ENCODE results near the gene STK33. TPM values are rescaled to one million over a fixed set of nuclear protein-coding genes. Genes with fewer than 3 reads are reported as not detected.

STK33 gene
- polyA plus RNA-seq, 4 donors, result 26.5 to 31.7 (median 29.0) TPM

DNA sequence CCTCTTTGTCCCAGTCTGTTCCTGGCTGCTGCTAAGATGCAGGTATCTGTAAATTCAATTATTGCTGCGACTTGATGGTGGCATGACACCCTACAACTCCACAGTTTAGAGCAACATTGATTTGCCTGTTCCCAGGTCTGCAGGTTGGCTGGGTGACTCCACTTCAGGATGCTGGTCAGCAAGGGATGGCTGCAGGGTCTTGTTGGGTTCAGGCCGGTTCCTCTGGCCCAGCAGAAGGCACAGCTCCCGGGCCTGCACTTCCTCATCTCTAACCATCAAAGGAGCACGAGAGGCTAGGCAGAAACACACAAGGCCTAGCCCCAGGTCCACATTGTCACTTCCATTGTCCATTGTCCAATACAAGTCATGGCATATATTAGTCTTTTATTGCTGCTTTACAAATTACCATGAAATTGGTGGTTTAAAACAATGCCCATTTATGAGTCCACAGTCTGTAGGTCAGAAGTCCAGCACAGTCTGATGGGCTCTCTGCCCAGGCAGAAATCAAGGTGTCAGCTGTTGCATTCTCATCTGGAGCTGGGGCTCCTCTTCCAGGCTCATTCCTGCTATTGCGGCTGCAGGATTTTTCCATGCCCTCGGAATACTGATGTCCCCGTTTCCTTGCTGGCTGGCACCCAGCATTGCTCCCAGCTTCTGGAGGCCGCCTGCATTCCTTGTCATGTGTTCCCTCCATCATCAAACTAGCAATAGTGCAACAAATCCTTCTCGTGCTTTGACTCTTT lies 233.8 kb downstream of the STK33 start:
- no peak for DNase-seq (ENCODE audit: low read depth in 4 of 4, low spot score in 3 of 4)

DNA sequence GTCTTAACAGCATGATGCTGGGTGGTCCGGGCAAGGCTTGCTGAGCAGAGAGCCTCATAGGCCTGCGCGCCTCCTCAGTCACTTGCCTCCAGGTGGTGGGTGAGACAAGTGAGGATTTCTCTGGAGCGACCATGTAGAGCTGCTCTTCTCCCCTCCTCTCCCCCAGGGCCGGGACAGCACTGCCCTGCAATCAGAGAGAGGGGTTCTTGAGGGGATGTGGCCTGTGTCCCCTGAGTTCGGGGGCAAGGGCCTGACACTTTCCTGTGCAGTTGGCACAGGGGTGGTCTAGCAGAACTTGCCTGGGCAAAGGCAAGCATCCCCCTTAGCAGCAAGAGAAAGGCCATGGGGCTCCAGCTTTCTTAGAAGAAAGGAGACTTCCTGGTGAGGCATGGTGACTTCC lies 234.5 kb downstream of the STK33 start:
- DNase-seq (ENCODE audit: low read depth in 4 of 4, low spot score in 3 of 4), result no peak

DNA sequence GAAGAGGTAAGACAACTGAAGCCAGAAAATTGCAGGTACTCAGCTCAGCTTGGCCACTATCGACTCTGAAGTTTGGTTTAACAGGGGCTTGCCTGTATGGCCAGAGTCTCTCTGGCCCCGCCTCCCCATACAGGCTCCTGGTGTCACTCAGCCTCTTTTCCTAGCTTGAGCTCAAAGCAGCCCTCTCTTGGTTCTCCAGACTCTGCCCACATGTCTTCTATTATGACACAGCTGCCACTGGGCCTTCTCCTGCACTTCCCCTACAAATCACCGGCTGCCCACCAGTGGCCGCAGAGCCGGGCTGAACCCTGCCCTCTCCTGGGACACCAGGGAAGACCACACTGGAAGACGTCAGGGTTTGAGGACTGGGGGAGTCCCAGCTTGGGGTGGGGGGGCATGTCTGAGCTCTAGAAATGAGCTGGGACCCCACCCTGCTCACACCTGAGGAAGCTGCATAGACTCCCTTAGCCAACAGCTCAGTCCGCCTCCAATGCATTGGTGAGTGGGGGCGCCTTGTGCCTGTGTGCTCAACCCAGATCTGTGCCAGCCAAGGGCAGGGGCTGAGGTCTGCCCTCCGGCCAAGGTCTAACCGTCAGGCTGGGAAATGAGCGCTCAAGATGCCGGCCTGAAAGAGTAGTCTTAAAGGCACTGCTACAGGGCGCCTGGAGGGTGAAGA lies 236.0 kb downstream of the STK33 start:
- DNase-seq (ENCODE audit: low read depth in 4 of 4, low spot score in 3 of 4), result no peak

DNA sequence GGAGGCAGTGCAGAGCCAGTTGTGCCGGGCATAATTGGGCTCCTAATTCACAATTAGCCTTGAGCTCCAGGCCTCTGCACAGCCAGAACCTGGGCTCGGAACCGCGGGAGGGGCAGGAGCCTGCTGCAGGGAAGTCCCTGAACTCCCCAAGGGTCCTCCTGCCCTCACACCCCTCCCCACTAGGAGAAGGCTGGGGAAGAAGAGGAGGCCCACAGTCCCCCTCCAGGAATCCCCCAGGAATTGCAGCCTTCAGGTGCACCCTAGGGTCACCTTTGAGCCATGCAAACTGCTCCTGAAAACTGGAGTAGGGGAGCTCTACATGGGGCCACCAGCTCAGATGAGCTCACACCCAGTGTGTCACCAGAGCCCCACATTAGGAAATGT lies 236.5 kb downstream of the STK33 start:
- DNase-seq (ENCODE audit: low read depth in 4 of 4, low spot score in 3 of 4), result no peak

GRCh38 chr11:8356721-8357504 lies 237.1 kb downstream of the STK33 start:
- peak; percentile 38 to 62 (median 56) for DNase-seq (ENCODE audit: low read depth in 4 of 4, low spot score in 3 of 4)

DNA sequence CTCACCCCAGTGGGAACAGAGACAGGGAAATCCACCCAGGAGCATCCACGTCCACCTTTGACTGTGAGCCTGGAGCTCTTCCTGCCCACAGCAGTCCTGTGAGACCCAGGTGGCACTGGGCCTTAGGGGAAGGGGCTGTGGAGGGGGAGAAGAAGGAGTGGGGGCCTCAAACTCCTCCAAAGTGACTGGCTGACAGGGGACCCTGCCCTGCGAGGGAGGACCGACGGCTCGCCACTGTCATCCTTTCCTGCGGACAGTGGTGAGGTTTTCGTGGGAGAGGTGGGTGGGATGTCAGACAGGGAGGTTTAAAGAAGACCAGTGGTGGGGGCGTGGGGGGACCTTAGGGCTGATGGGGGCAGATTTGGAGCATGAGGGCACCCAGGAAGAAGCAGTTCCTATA lies 237.8 kb downstream of the STK33 start:
- DNase-seq (ENCODE audit: low read depth in 4 of 4, low spot score in 3 of 4), result no peak

GRCh38 chr11:8355416-8355742 lies 238.6 kb downstream of the STK33 start:
- no peak for DNase-seq (ENCODE audit: low read depth in 4 of 4, low spot score in 3 of 4)

DNA sequence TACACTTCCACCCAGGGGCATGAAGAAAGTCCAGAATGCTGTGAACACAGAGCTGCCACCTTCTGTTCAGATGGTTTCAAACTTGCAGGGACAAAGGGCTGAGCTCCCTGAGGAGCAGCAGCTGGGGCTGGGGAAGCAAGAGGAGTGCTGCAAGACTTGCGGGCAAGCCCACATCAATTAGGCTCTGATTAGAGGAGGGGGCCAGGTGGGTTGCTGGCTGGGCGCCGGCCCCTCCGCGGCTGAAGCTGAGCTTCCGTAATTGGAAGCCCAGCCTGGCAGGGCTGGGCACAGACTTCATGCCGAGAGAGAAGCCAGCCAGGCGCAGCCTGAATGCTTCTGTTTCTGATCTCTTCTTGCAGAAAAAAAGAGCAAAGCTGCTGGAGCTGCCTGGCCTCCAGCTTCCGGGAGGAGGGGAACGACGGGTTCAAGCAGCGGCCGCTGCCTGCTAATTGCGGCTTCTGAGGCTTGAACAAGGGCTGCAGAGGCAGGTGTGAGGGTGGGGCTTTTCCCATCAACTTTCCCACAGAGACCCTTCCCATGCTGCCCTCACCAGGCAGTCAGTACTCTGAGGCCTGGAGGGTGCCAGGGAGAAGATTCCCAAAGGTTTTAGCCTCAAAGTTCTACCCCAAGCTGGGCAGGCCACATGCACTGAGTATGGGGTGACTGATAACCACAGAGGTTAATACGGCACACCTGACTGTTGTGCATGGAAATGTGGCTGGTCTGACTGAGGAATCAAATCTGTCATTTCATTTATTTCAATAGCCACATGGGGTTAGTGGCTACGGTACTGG lies 239.2 kb downstream of the STK33 start:
- DNase-seq (ENCODE audit: low read depth in 4 of 4, low spot score in 3 of 4), result peak in 3 of 4 donors; percentile 45 to 62 (median 54)

- no peak for DNase-seq (ENCODE audit: low read depth in 4 of 4, low spot score in 3 of 4)
Observed at GRCh38 chr11:8352876-8353505, 241.0 kb downstream of the STK33 start.

DNA sequence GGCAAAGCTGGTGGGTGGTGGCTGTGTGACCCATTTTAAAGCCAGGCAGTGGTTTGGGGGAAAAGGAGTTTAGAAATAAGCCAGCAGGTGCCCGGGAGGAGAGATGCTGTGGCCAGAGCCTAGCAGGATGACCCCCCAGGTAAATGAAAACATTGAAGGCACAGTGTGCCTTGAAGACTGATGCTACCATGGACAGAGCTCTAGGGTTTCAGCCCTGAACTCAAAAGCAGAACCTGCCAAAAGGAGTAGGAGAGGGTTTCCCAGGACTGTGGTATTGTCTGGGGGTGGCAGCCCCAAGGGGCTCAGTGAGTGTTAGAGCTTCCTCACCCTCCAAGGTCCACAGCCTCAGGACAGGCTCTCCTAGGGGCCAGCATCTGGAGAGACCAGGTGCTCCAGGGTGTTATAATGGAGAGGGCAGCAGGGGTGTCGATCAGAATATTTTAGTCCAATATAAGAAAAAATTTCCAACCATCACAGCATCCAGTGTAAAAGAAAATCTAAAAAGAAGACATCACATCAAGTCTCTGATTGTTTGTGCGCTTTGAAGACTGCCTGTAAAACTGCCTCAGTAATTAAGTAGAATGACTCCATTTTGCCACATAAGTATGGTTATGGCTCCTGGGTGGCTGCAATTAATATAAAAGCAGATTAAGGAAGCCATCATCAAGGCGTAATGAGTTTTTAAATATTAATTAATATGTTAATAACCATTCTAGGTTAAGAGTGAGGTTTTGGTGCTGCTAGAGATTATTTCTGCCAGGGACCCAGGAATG lies 241.7 kb downstream of the STK33 start:
- DNase-seq (ENCODE audit: low read depth in 4 of 4, low spot score in 3 of 4), result no peak

DNA sequence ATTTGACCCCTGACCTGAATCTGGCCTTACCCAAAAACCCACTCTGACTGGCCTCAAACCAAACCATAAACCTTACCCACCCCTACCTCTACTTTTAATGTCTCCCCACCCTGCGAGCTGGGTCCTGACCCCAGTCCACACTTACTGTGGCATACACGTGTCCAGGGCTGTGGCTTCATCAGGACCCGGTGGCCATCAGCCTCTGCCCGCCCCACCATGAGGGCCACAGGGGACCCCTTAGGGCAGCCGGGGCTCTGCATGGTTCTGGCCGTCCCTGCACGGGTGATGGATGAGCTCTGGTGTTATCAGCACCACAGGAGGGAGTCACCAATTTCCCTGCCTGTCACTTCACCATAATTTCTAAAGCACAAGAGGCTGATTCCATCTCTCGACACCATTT lies 242.8 kb downstream of the STK33 start:
- DNase-seq (ENCODE audit: low read depth in 4 of 4, low spot score in 3 of 4), result no peak

- DNase-seq (ENCODE audit: low read depth in 4 of 4, low spot score in 3 of 4), result no peak
Observed at GRCh38 chr11:8347978-8348377, 246.1 kb downstream of the STK33 start.

- DNase-seq (ENCODE audit: low read depth in 4 of 4, low spot score in 3 of 4), result no peak
Observed at GRCh38 chr11:8346157-8346755, 247.8 kb downstream of the STK33 start.

DNA sequence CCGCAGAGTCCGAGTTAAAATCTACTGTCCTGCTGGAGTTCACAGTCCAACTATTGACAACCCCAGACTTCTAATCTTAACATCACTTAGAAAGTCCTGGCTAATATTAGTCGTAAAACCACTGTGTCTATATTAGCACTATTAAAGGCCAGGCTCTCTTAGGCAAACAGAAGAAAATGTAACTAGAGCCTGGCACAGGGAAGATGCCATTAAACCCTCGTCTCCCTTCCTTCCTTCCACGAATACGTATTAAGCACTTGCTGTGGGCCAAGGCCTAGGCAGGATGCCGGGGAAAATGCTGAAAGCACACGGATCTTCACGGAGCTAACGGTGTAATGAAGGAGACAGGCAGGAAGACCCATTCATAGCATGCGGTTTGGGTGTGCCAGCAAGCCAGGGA lies 248.8 kb downstream of the STK33 start:
- no peak for DNase-seq (ENCODE audit: low read depth in 4 of 4, low spot score in 3 of 4)

- DNase-seq (ENCODE audit: low read depth in 4 of 4, low spot score in 3 of 4), result no peak
Observed at GRCh38 chr11:8344346-8344745, 249.7 kb downstream of the STK33 start.

GRCh38 chr11:8342821-8343681 lies 251.0 kb downstream of the STK33 start:
- DNase-seq (ENCODE audit: low read depth in 4 of 4, low spot score in 3 of 4), result no peak

GRCh38 chr11:8341996-8342395 lies 252.0 kb downstream of the STK33 start:
- no peak for DNase-seq (ENCODE audit: low read depth in 4 of 4, low spot score in 3 of 4)

Measured in right renal pelvis (tissue), 4 donors.